Left ventricle myocardium inferior (tissue), 1 donor: ENCODE data around the gene CIAO2B. TPM values are rescaled to one million over a fixed set of nuclear protein-coding genes. Genes with fewer than 3 reads are reported as not detected.
"Not testable (repeated sequence)": the region's sequence is repeated elsewhere in the genome, so short reads cannot be mapped to it uniquely, and the experiment has no call there.

ENCODE experiments used
- DNase-seq: peaks from one replicate; pipeline ENCODE4 v3.0.0-alpha.2; 2020
- H3K27ac ChIP-seq: fragments of 200-600 bp; replicated peaks from 2 replicates; pipeline ENCODE4 v1.8.0; 2021
- H3K27me3 ChIP-seq: fragments of 200-600 bp; 2 replicates; pipeline ENCODE4 v1.8.0; 2021; ENCODE audit warnings: low read depth
- H3K36me3 ChIP-seq: fragments of 200-600 bp; 2 replicates; pipeline ENCODE4 v1.8.0; 2021
- H3K4me1 ChIP-seq: fragments of 200-600 bp; 2 replicates; pipeline ENCODE4 v1.8.0; 2021
- H3K4me3 ChIP-seq: fragments of 200-600 bp; 2 replicates; pipeline ENCODE4 v1.8.0; 2021; ENCODE audit warnings: mild to moderate bottlenecking, moderate library complexity
- H3K9me3 ChIP-seq: fragments of 200-600 bp; replicated peaks from 2 replicates; pipeline ENCODE4 v1.8.0; 2021
- CTCF ChIP-seq: fragments of 200-600 bp; IDR thresholded peaks from 2 replicates; pipeline ENCODE4 v1.8.0; 2021; ENCODE audit warnings: antibody characterized with exemption, mild to moderate bottlenecking, borderline replicate concordance
- intact Hi-C: fragments of 100-400 bp; cut with micrococcal nuclease; formaldehyde crosslinking; loops from one replicate; pipeline ENCODE4 v1.11.0; 2022
- total RNA-seq: library from RNA; stranded (reverse); fragmentation: NEBNext Ultra II Directional; extraction: Animal tissue kit (Norgen Biotek cat#: 25700); gene quantifications from one replicate; pipeline ENCODE4 v1.2.1, GENCODE V29; 2021
- donor health status: DM: no; HTN: yes; CAD: no; lungs with severe emphysema.

CIAO2B gene
- total RNA-seq, 1 donor from 2014 or later, result 127 TPM

GRCh38 chr16:66959704-66960161 is 25.5 kb upstream of the CIAO2B start:
- DNase-seq, result peak; percentile 26
- H3K4me3 ChIP-seq, result no peak overlapping the region
- peaks cover 4% of the 10 kb centered on the region for H3K4me1 ChIP-seq
- no peaks in the 10 kb centered on the region for H3K36me3 ChIP-seq
- peaks cover 1% of the 10 kb centered on the region for H3K27me3 ChIP-seq
- intact Hi-C loops, result no loop called here
- no peak overlapping the region for H3K27ac ChIP-seq
- no peaks in the 10 kb centered on the region for H3K9me3 ChIP-seq
- TF ChIP-seq CTCF, result no peak

GRCh38 chr16:66958857-66959703 is 24.9 kb upstream of the CIAO2B start:
- no peak for TF ChIP-seq CTCF
- no peaks in the 10 kb centered on the region for H3K9me3 ChIP-seq
- H3K4me3 ChIP-seq, result no peak overlapping the region
- intact Hi-C loops, result no loop called here
- H3K27me3 ChIP-seq, result no peaks in the 10 kb centered on the region
- no peak overlapping the region for H3K27ac ChIP-seq
- no peaks in the 10 kb centered on the region for H3K36me3 ChIP-seq
- H3K4me1 ChIP-seq, result peaks cover 4% of the 10 kb centered on the region
- no peak for DNase-seq

- peaks cover 26% of the 10 kb centered on the region for H3K27me3 ChIP-seq
- H3K4me3 ChIP-seq, H3K36me3 ChIP-seq, intact Hi-C loops, H3K9me3 ChIP-seq, H3K27ac ChIP-seq, DNase-seq, H3K4me1 ChIP-seq: not testable (repeated sequence)
Observed at GRCh38 chr16:66956154-66956457, 21.9 kb upstream of the CIAO2B start.

DNA sequence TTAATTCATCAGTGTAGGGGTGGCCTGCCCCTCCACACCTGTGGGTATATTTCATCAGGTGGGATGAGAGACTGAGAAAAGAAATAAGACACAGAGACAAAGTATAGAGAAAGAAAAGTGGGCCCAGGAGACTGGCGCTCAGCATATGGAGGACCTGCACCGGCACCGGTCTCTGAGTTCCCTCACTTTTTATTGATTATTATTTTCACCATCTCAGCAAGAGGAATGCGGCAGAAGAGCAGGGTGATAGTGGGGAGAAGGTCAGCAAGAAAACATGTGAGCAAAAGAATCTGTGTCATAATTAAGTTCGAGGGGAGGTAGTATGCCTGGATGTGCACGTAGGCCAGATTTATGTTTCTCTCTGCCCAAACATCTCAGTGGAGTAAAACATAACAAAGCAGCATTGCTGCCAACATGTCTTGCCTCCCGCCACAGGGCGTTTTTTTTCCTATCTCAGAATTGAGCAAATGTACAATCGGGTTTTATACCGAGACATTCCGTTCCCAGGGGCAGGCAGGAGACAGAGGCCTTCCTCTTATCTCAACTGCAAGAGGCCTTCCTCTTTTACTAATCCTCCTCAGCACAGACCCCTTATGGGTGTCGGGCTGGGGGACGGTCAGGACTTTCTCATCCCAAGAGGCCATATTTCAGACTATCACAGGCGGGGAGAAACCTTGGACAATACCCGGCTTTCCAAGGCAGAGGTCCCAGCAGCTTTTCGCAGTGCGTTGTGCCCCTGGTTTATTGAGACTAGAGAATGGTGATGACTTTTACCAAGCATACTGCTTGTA is 21.4 kb upstream of the CIAO2B start:
- intact Hi-C loops, H3K36me3 ChIP-seq, DNase-seq, H3K9me3 ChIP-seq, H3K4me1 ChIP-seq, H3K4me3 ChIP-seq, H3K27ac ChIP-seq: not testable (repeated sequence)
- peaks cover 29% of the 10 kb centered on the region for H3K27me3 ChIP-seq

DNA sequence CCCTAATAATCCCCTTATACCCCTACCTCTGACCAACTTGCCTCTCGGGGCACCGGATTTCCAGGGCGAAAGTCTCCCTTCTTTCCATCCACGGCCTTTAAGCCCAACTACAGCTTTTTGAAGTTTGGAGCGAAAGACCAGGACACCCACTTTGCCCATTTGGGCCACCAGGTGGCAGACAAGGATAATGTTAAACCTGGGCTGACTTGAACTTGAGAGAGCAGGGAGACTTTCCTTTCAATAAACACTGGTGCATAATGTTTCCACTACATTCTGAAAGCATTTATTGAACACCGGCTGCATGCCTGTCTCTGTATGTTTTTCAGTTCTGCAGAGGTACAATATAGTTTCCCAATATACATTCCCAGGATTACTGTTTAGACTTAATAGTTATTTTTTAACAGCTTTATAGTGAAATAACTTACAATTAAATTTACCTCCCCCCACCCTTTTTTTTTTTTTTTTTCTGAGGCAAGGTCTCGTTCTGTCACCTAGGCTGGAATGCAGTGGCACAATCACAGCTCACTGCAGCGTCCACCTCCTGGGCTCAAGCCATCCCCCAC is 20.0 kb upstream of the CIAO2B start:
- DNase-seq, result peak; percentile 68
- Histone ChIP-seq H3K4me1 (peaks cover 5% of the 10 kb centered on the region), H3K27ac (no peak overlapping the region), H3K36me3 (no peaks in the 10 kb centered on the region), H3K27me3 (peaks cover 34% of the 10 kb centered on the region), H3K9me3 (peaks cover 7% of the 10 kb centered on the region), H3K4me3 (no peak overlapping the region)
- peak; percentile 84 for TF ChIP-seq CTCF
- intact Hi-C loops, result no loop called here

GRCh38 chr16:66953462-66954096 is 19.4 kb upstream of the CIAO2B start:
- Histone ChIP-seq H3K4me3 (no peak overlapping the region), H3K36me3 (no peaks in the 10 kb centered on the region), H3K27ac (no peak overlapping the region), H3K27me3 (peaks cover 34% of the 10 kb centered on the region), H3K9me3 (peaks cover 7% of the 10 kb centered on the region), H3K4me1 (peaks cover 11% of the 10 kb centered on the region)
- no peak for DNase-seq
- TF ChIP-seq CTCF, result no peak
- intact Hi-C loops, result no loop called here
